Measurements from ENCODE around the gene ADRM1.

ADRM1 gene

GRCh38 chr20:62354811-62355341, 52.1 kb downstream of the ADRM1 start:
- DNase-seq (ENCODE audit: low read depth in 2 of 2) = no peak

- no peak for DNase-seq (ENCODE audit: low read depth in 2 of 2)
These were observed 52.7 kb downstream of the ADRM1 start for GRCh38 chr20:62355516-62355877.

GRCh38 chr20:62355878-62356588, 53.2 kb downstream of the ADRM1 start:
- no peak for DNase-seq (ENCODE audit: low read depth in 2 of 2)

- DNase-seq (ENCODE audit: low read depth in 2 of 2) = no peak
These were observed 53.9 kb downstream of the ADRM1 start for GRCh38 chr20:62356589-62357186.

GRCh38 chr20:62357187-62357667, 54.4 kb downstream of the ADRM1 start:
- no peak for DNase-seq (ENCODE audit: low read depth in 2 of 2)

GRCh38 chr20:62357681-62358080, 54.9 kb downstream of the ADRM1 start:
- DNase-seq (ENCODE audit: low read depth in 2 of 2) = no peak

All from stimulated activated CD4-positive, alpha-beta T cell treated with anti-CD3 and anti-CD28 coated beads, Interleukin-15, amount 100 ng/mL, for 48 hours (primary cell).